Transverse colon (tissue), 4 donors: Measurements from ENCODE around the gene PLA2G4F. TPM values are rescaled to one million over a fixed set of nuclear protein-coding genes. Genes with fewer than 3 reads are reported as not detected.

Experiments used
- DNase-seq: peaks from one replicate; pipeline ENCODE4 v3.0.0-alpha.2; 2019
- H3K27ac ChIP-seq, 4 donors: fragments of 200-600 bp; sonication (generic); 2 replicates each; pipeline ENCODE4 v1.5.1; 2016 to 2018; ENCODE audit warnings: inconsistent platforms in 4 of 4
- H3K27me3 ChIP-seq: fragments of 200-600 bp; sonication (generic); 2 replicates; pipeline ENCODE4 v1.5.1; 2017; ENCODE audit warnings: inconsistent platforms
- H3K36me3 ChIP-seq, 4 donors: fragments of 200-600 bp; sonication (generic); 2 replicates each; pipeline ENCODE4 v1.5.1; 2017 to 2019; ENCODE audit warnings: inconsistent platforms in 4 of 4
- H3K4me1 ChIP-seq, 4 donors: fragments of 200-600 bp; sonication (generic); 2 replicates each; pipeline ENCODE4 v1.5.1; 2017 to 2020; ENCODE audit warnings: inconsistent platforms in 4 of 4
- H3K4me3 ChIP-seq, 4 donors: fragments of 200-600 bp; sonication (generic); 1 replicate in 1 of 4; 2 replicates in 3 of 4; pipeline versions ENCODE4 v1.5.1 to v1.6.1; 2017 to 2019; ENCODE audit warnings: inconsistent platforms in 4 of 4
- H3K9me3 ChIP-seq, 2 donors: fragments of 200-600 bp; sonication (generic); 2 replicates each; pipeline ENCODE4 v1.5.1; 2017 to 2019; ENCODE audit warnings: inconsistent platforms in 2 of 2
- CTCF ChIP-seq, 5 experiments: fragments of 200-600 bp in 3 of 5; fragments of 450-650 bp in 2 of 5; sonication (generic) in 3 of 5; IDR thresholded peaks; 1 replicate in 2 of 5; 2 replicates in 3 of 5; pipeline ENCODE4 v1.5.1; 2016 to 2017; ENCODE audit warnings: antibody characterized with exemption in 5 of 5, inconsistent platforms in 3 of 5, mild to moderate bottlenecking in 2 of 5, moderate library complexity in 1 of 5
- EP300 ChIP-seq: sonication (generic); formaldehyde crosslinking; IDR thresholded peaks from one replicate; pipeline ENCODE4 v1.6.1; 2017; ENCODE audit warnings: antibody characterized with exemption, low read depth
- POLR2A ChIP-seq: fragments of 450-650 bp; IDR thresholded peaks from one replicate; pipeline ENCODE4 v1.6.1; 2016; ENCODE audit warnings: antibody characterized with exemption, mild to moderate bottlenecking, moderate library complexity
- POLR2AphosphoS5 ChIP-seq, 3 donors: sonication (generic); formaldehyde crosslinking; IDR thresholded peaks; one replicate each; pipeline ENCODE4 v1.6.1; 2016; ENCODE audit warnings: antibody characterized with exemption in 3 of 3
- WGBS, 2 donors: methylation state at CpG; one replicate each; pipeline ENCODE4 v1.1.5; 2018; ENCODE audit warnings: low coverage in 1 of 2; 5-methylcytosine and 5-hydroxymethylcytosine counted together
- in situ Hi-C, 4 donors: fragments of 200-750 bp; cut with MboI; loops; one replicate each; pipeline versions ENCODE4 v1.15.0 to v1.15.1; 2017; ENCODE audit warnings: low sequenced_read_pairs in 3 of 4, low pct_ligation_motif_present in 1 of 4, low pct_unique_long_range_greater_than_20kb in 1 of 4
- intact Hi-C: fragments of 100-400 bp; cut with DNase I; formaldehyde crosslinking; loops from one replicate; pipeline ENCODE4 v1.15.1; 2023; ENCODE audit warnings: low total_unique reads
- total RNA-seq, 4 donors: library from RNA; depleted of rRNA; stranded (reverse); fragments of >200 nt; gene quantifications; one replicate each; pipeline ENCODE4 v1.1.0, GENCODE V29; 2016

Gene PLA2G4F
- total RNA-seq, 4 donors from 2014 or later = 25.1 to 135 (median 78.0) TPM

- Histone ChIP-seq H3K27me3 (no peaks in the 10 kb centered on the region), H3K9me3 (no peaks in the 10 kb centered on the region), H3K36me3 (peaks cover 0 to 96% (median 40%) of the 10 kb centered on the region in 4 donors), H3K4me3 (no peak overlapping the region), H3K27ac (no peak overlapping the region), H3K4me1 (no peaks in the 10 kb centered on the region)
- intact Hi-C loops = no loop called here
- WGBS, 2 donors = 86 to 100% methylated on average over 2 to 6 of the region's 6 CpGs
- TF ChIP-seq POLR2A (no peak), POLR2AphosphoS5 (IDR thresholded peaks at IDR 0.05) (no peak), EP300 (no peak), CTCF (IDR thresholded peaks at IDR 0.05) (no peak)
- in situ Hi-C loops = no loop called here
- DNase-seq = no peak
Measured at GRCh38 chr15:42165106-42165505, 8.7 kb upstream of the PLA2G4F start.

- DNase-seq = no peak
- 88 to 100% methylated on average over 1 to 4 of the region's 4 CpGs for WGBS, 2 donors
- H3K36me3 ChIP-seq = peaks cover 0 to 90% (median 38%) of the 10 kb centered on the region in 4 donors
Measured at GRCh38 chr15:42163947-42164550, 7.6 kb upstream of the PLA2G4F start.

GRCh38 chr15:42163291-42163690, 6.9 kb upstream of the PLA2G4F start:
- intact Hi-C loops = no loop called here
- TF ChIP-seq POLR2A (no peak), EP300 (no peak), POLR2AphosphoS5 (IDR thresholded peaks at IDR 0.05) (no peak), CTCF (IDR thresholded peaks at IDR 0.05) (no peak)
- in situ Hi-C loops = no loop called here
- no peaks in the 10 kb centered on the region for H3K9me3 ChIP-seq
- no peaks in the 10 kb centered on the region for H3K4me1 ChIP-seq
- no peak overlapping the region for H3K27ac ChIP-seq
- peaks cover 0 to 83% (median 35%) of the 10 kb centered on the region in 4 donors for H3K36me3 ChIP-seq
- DNase-seq = no peak
- 99% methylated on average over 9 of the region's 9 CpGs; no CpG with 5 or more reads in 1 of the 2 donors for WGBS, 2 donors
- no peak overlapping the region for H3K4me3 ChIP-seq
- no peaks in the 10 kb centered on the region for H3K27me3 ChIP-seq

More at GRCh38 chr15:42163947-42164550, 7.6 kb upstream of the PLA2G4F start:
- intact Hi-C loops = no loop called here
- no peak overlapping the region for H3K4me3 ChIP-seq
- no peaks in the 10 kb centered on the region for H3K9me3 ChIP-seq
- H3K27me3 ChIP-seq = no peaks in the 10 kb centered on the region
- in situ Hi-C loops = no loop called here
- no peaks in the 10 kb centered on the region for H3K4me1 ChIP-seq
- no peak overlapping the region for H3K27ac ChIP-seq
- TF ChIP-seq POLR2A (no peak), EP300 (no peak), POLR2AphosphoS5 (IDR thresholded peaks at IDR 0.05) (no peak), CTCF (IDR thresholded peaks at IDR 0.05) (no peak)

GRCh38 chr15:42160136-42160535, 3.7 kb upstream of the PLA2G4F start:
- intact Hi-C loops = no loop called here
- TF ChIP-seq POLR2A = no peak
- no peak for TF ChIP-seq POLR2AphosphoS5 (IDR thresholded peaks at IDR 0.05)
- TF ChIP-seq CTCF (IDR thresholded peaks at IDR 0.05) = no peak
- no peak for TF ChIP-seq EP300
- peaks cover 0 to 4% (median 1%) of the 10 kb centered on the region in 4 donors for H3K4me1 ChIP-seq
- no peaks in the 10 kb centered on the region for H3K9me3 ChIP-seq
- H3K4me3 ChIP-seq = no peak overlapping the region
- 83% methylated on average over 7 of the region's 7 CpGs; no CpG with 5 or more reads in 1 of the 2 donors for WGBS, 2 donors
- in situ Hi-C loops = no loop called here
- no peak overlapping the region for H3K27ac ChIP-seq
- H3K36me3 ChIP-seq = peaks cover 0 to 52% (median 20%) of the 10 kb centered on the region in 4 donors
- DNase-seq = no peak
- no peaks in the 10 kb centered on the region for H3K27me3 ChIP-seq
